Measurements from ENCODE around the gene NFX1. TPM values are rescaled to one million over a fixed set of nuclear protein-coding genes. Genes with fewer than 3 reads are reported as not detected.

NFX1 gene
- polyA plus RNA-seq, 1 donor (not counting 4 experiments of a cell fraction or from before 2014, with no cell fraction given): 28.1 TPM

DNA sequence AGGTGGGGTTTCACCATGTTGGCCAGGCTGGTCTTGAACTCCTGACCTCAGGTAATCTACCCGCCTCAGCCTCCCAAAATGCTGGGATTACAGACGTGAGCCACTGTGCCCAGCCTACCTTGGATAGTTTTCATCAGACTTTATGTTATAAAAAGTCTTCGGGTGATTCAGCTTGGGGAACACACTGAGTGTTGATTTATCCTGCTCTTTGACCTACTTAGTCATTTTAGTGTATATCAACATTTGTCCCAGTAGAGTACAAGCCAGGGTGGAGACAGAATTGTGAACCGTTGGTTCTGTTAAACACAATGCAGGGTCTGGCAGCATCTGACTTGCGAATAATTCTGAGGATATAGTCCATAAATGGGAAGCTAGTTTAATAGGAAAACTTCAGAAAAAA is 39.7 kb downstream of the NFX1 start:
- no peak overlapping the region for H3K4me2 ChIP-seq (ENCODE audit: control insufficient read depth, extremely low read depth, insufficient read depth, low read depth, low read length)
- H3K4me1 ChIP-seq (ENCODE audit: control insufficient read depth, extremely low read depth, insufficient read depth, low read length): peaks cover 11% of the 10 kb centered on the region

DNA sequence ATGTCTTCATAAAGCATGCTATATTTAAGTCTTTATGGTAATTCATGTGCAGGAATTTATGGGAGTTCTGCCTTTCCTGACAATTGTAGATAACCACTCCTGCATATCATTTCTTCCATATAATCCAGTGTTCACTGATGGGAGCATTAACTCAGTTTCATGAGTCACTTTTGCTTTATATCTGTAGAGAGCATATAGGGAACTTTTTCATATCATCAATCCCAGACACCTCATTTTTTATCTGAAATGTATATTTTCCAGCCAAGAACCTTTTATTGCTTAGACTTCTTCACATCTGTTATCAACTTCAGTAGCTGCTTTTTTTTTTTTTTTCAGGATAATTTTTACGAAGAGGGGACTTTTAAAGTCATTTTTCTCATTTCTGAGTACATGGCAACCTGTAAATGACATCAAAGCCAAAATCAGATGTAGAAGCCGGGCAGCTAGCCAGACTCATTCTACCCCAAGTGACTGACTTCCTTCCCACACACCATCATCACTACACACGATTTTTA is 41.1 kb downstream of the NFX1 start:
- H3K9me3 ChIP-seq (ENCODE audit: control insufficient read depth, low read depth, low read length): no peaks in the 10 kb centered on the region
- dilution Hi-C loops (cut with MboI; ENCODE audit: extremely low pct_ligation_motif_present, low sequenced_read_pairs): no loop called here
- peaks cover 17 to 31% of the 10 kb centered on the region in 2 experiments for H3K36me3 ChIP-seq (ENCODE audit: control insufficient read depth in 2 of 2, extremely low read depth in 1 of 2, insufficient read depth in 2 of 2, low read length in 2 of 2)
- FAIRE-seq: no peak
- no peak for DNase-seq (ENCODE audit: low read depth, low spot score)
- peaks cover 11% of the 10 kb centered on the region for H3K4me1 ChIP-seq (ENCODE audit: control insufficient read depth, extremely low read depth, insufficient read depth, low read length)
- H3K4me3 ChIP-seq (ENCODE audit: control insufficient read depth in 2 of 3, extremely low read depth in 1 of 3, insufficient read depth in 2 of 3, low read depth in 1 of 3, low read length in 3 of 3): no peak overlapping the region
- no peaks in the 10 kb centered on the region for H3K27me3 ChIP-seq (ENCODE audit: control insufficient read depth, extremely low read depth, insufficient read depth, low read length)
- no peak overlapping the region for H3K4me2 ChIP-seq (ENCODE audit: control insufficient read depth, extremely low read depth, insufficient read depth, low read depth, low read length)
- no peak overlapping the region for H2AFZ ChIP-seq (ENCODE audit: control insufficient read depth, low read length)
- no peak overlapping the region for H3K27ac ChIP-seq (ENCODE audit: control insufficient read depth, insufficient read depth, low read length)
- H3K9ac ChIP-seq (ENCODE audit: control insufficient read depth, extremely low read depth, insufficient read depth, low read length): no peak overlapping the region
- H3K79me2 ChIP-seq (ENCODE audit: control insufficient read depth, insufficient read depth, low read length): no peaks in the 10 kb centered on the region
- H3K9me1 ChIP-seq (ENCODE audit: control insufficient read depth, extremely low read depth, insufficient read depth, low read length): no peaks in the 10 kb centered on the region
- no peaks in the 10 kb centered on the region for H4K20me1 ChIP-seq (ENCODE audit: control insufficient read depth, extremely low read depth, insufficient read depth, low read length)
- TF ChIP-seq EZH2 (IDR thresholded peaks at IDR 0.05; ENCODE audit: low read length) (no peak), CTCF (optimal IDR thresholded peaks at IDR 0.05 in 1 of 3, IDR thresholded peaks at IDR 0.05 in 1 of 3, conservative IDR thresholded peaks at IDR 0.05 in 1 of 3; ENCODE audit: extremely low read depth in 1 of 3, insufficient read depth in 2 of 3, low read length in 3 of 3) (no peak)

More for the DNA sequence above, 39.7 kb downstream of the NFX1 start:
- Histone ChIP-seq H3K36me3 (ENCODE audit: control insufficient read depth in 2 of 2, extremely low read depth in 1 of 2, insufficient read depth in 2 of 2, low read length in 2 of 2) (peaks cover 17 to 30% of the 10 kb centered on the region in 2 experiments), H2AFZ (ENCODE audit: control insufficient read depth, low read length) (no peak overlapping the region), H3K9me1 (ENCODE audit: control insufficient read depth, extremely low read depth, insufficient read depth, low read length) (no peaks in the 10 kb centered on the region), H3K9me3 (ENCODE audit: control insufficient read depth, low read depth, low read length) (no peaks in the 10 kb centered on the region), H4K20me1 (ENCODE audit: control insufficient read depth, extremely low read depth, insufficient read depth, low read length) (no peaks in the 10 kb centered on the region), H3K9ac (ENCODE audit: control insufficient read depth, extremely low read depth, insufficient read depth, low read length) (no peak overlapping the region), H3K27ac (ENCODE audit: control insufficient read depth, insufficient read depth, low read length) (no peak overlapping the region), H3K27me3 (ENCODE audit: control insufficient read depth, extremely low read depth, insufficient read depth, low read length) (no peaks in the 10 kb centered on the region), H3K4me3 (ENCODE audit: control insufficient read depth in 2 of 3, extremely low read depth in 1 of 3, insufficient read depth in 2 of 3, low read depth in 1 of 3, low read length in 3 of 3) (no peak overlapping the region), H3K79me2 (ENCODE audit: control insufficient read depth, insufficient read depth, low read length) (no peaks in the 10 kb centered on the region)
- dilution Hi-C loops (cut with MboI; ENCODE audit: extremely low pct_ligation_motif_present, low sequenced_read_pairs): no loop called here
- DNase-seq (ENCODE audit: low read depth, low spot score): no peak
- TF ChIP-seq EZH2 (IDR thresholded peaks at IDR 0.05; ENCODE audit: low read length): no peak
- no peak for TF ChIP-seq CTCF (optimal IDR thresholded peaks at IDR 0.05 in 1 of 3, IDR thresholded peaks at IDR 0.05 in 1 of 3, conservative IDR thresholded peaks at IDR 0.05 in 1 of 3; ENCODE audit: extremely low read depth in 1 of 3, insufficient read depth in 2 of 3, low read length in 3 of 3)
- FAIRE-seq: no peak

Data from keratinocyte (primary cell).